Transverse colon (tissue), 4 donors: ENCODE measurements around the gene PDIK1L. TPM values are rescaled to one million over a fixed set of nuclear protein-coding genes. Genes with fewer than 3 reads are reported as not detected.
A peak's percentile ranks its signal among the peaks of the same experiment; 100 is the strongest.

Experiments
- DNase-seq: peaks from one replicate; pipeline ENCODE4 v3.0.0-alpha.2; 2019
- H3K27ac ChIP-seq, 4 donors: fragments of 200-600 bp; sonication (generic); 2 replicates each; pipeline ENCODE4 v1.5.1; 2016 to 2018; ENCODE audit warnings: inconsistent platforms in 4 of 4
- H3K27me3 ChIP-seq: fragments of 200-600 bp; sonication (generic); 2 replicates; pipeline ENCODE4 v1.5.1; 2017; ENCODE audit warnings: inconsistent platforms
- H3K36me3 ChIP-seq, 4 donors: fragments of 200-600 bp; sonication (generic); 2 replicates each; pipeline ENCODE4 v1.5.1; 2017 to 2019; ENCODE audit warnings: inconsistent platforms in 4 of 4
- H3K4me1 ChIP-seq, 4 donors: fragments of 200-600 bp; sonication (generic); 2 replicates each; pipeline ENCODE4 v1.5.1; 2017 to 2020; ENCODE audit warnings: inconsistent platforms in 4 of 4
- H3K4me3 ChIP-seq, 4 donors: fragments of 200-600 bp; sonication (generic); 1 replicate in 1 of 4; 2 replicates in 3 of 4; pipeline versions ENCODE4 v1.5.1 to v1.6.1; 2017 to 2019; ENCODE audit warnings: inconsistent platforms in 4 of 4
- H3K9me3 ChIP-seq, 2 donors: fragments of 200-600 bp; sonication (generic); 2 replicates each; pipeline ENCODE4 v1.5.1; 2017 to 2019; ENCODE audit warnings: inconsistent platforms in 2 of 2
- EP300 ChIP-seq: sonication (generic); formaldehyde crosslinking; IDR thresholded peaks from one replicate; pipeline ENCODE4 v1.6.1; 2017; ENCODE audit warnings: antibody characterized with exemption, low read depth
- POLR2A ChIP-seq: fragments of 450-650 bp; IDR thresholded peaks from one replicate; pipeline ENCODE4 v1.6.1; 2016; ENCODE audit warnings: antibody characterized with exemption, mild to moderate bottlenecking, moderate library complexity
- POLR2AphosphoS5 ChIP-seq, 3 donors: sonication (generic); formaldehyde crosslinking; IDR thresholded peaks; one replicate each; pipeline ENCODE4 v1.6.1; 2016; ENCODE audit warnings: antibody characterized with exemption in 3 of 3
- WGBS, 2 donors: methylation state at CpG; one replicate each; pipeline ENCODE4 v1.1.5; 2018; ENCODE audit warnings: low coverage in 1 of 2; 5-methylcytosine and 5-hydroxymethylcytosine counted together
- in situ Hi-C, 4 donors: fragments of 200-750 bp; cut with MboI; loops; one replicate each; pipeline versions ENCODE4 v1.15.0 to v1.15.1; 2017; ENCODE audit warnings: low sequenced_read_pairs in 3 of 4, low pct_ligation_motif_present in 1 of 4, low pct_unique_long_range_greater_than_20kb in 1 of 4
- intact Hi-C: fragments of 100-400 bp; cut with DNase I; formaldehyde crosslinking; loops from one replicate; pipeline ENCODE4 v1.15.1; 2023; ENCODE audit warnings: low total_unique reads
- total RNA-seq, 4 donors: library from RNA; depleted of rRNA; stranded (reverse); fragments of >200 nt; gene quantifications; one replicate each; pipeline ENCODE4 v1.1.0, GENCODE V29; 2016
- TF ChIP-seq, protein P1 (sequence below), 5 experiments: fragments of 200-600 bp in 3 of 5; fragments of 450-650 bp in 2 of 5; sonication (generic) in 3 of 5; IDR thresholded peaks; 1 replicate in 2 of 5; 2 replicates in 3 of 5; pipeline ENCODE4 v1.5.1; 2016 to 2017; ENCODE audit warnings: antibody characterized with exemption in 5 of 5, inconsistent platforms in 3 of 5, mild to moderate bottlenecking in 2 of 5, moderate library complexity in 1 of 5

The PDIK1L gene
- total RNA-seq, 4 donors from 2014 or later: 4.0 to 15.6 (median 9.8) TPM

DNA sequence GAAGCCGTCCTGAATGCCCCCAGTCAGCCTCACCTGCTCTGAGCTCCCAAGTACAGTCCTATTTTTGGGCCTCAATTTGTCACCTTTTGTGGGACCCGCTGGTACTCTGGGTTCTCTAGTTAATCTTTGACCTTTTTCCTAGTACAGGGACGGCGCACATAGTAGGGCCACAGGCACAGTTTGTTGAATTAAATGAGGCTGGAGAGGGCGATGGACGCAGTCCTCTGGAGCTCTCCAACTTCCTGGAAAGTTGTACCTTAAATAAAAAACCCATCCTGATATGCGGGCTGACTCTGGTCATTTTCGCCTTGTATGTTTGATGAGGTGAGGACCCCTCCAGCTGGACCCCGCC is 52.0 kb downstream of the PDIK1L start:
- WGBS, 2 donors: 0 to 40% methylated on average over 1 to 9 of the region's 9 CpGs
- Histone ChIP-seq H3K4me3 (peak overlapping the region in 3 of 4 donors; percentile 29 to 43 (median 38)), H3K9me3 (no peaks in the 10 kb centered on the region), H3K27me3 (peaks cover 29% of the 10 kb centered on the region), H3K4me1 (peaks cover 10 to 24% (median 19%) of the 10 kb centered on the region in 4 donors), H3K36me3 (no peaks in the 10 kb centered on the region), H3K27ac (no peak overlapping the region)
- in situ Hi-C loops (loop anchor here in 2 of 4 donors (25.0 kb wide), 1 partner anchor 126 kb away; the partner anchor contains the start of gene SLC30A2 (in 2 of the 2)), intact Hi-C loops (loop anchor here (1.0 kb wide), 1 partner anchor 59 kb away; no protein-coding TSS in a partner anchor)
- DNase-seq: no peak
- TF ChIP-seq, protein P1, sequence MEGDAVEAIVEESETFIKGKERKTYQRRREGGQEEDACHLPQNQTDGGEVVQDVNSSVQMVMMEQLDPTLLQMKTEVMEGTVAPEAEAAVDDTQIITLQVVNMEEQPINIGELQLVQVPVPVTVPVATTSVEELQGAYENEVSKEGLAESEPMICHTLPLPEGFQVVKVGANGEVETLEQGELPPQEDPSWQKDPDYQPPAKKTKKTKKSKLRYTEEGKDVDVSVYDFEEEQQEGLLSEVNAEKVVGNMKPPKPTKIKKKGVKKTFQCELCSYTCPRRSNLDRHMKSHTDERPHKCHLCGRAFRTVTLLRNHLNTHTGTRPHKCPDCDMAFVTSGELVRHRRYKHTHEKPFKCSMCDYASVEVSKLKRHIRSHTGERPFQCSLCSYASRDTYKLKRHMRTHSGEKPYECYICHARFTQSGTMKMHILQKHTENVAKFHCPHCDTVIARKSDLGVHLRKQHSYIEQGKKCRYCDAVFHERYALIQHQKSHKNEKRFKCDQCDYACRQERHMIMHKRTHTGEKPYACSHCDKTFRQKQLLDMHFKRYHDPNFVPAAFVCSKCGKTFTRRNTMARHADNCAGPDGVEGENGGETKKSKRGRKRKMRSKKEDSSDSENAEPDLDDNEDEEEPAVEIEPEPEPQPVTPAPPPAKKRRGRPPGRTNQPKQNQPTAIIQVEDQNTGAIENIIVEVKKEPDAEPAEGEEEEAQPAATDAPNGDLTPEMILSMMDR (IDR thresholded peaks at IDR 0.05): no peak
- TF ChIP-seq EP300 (no peak), POLR2AphosphoS5 (IDR thresholded peaks at IDR 0.05) (no peak), POLR2A (no peak)

DNA sequence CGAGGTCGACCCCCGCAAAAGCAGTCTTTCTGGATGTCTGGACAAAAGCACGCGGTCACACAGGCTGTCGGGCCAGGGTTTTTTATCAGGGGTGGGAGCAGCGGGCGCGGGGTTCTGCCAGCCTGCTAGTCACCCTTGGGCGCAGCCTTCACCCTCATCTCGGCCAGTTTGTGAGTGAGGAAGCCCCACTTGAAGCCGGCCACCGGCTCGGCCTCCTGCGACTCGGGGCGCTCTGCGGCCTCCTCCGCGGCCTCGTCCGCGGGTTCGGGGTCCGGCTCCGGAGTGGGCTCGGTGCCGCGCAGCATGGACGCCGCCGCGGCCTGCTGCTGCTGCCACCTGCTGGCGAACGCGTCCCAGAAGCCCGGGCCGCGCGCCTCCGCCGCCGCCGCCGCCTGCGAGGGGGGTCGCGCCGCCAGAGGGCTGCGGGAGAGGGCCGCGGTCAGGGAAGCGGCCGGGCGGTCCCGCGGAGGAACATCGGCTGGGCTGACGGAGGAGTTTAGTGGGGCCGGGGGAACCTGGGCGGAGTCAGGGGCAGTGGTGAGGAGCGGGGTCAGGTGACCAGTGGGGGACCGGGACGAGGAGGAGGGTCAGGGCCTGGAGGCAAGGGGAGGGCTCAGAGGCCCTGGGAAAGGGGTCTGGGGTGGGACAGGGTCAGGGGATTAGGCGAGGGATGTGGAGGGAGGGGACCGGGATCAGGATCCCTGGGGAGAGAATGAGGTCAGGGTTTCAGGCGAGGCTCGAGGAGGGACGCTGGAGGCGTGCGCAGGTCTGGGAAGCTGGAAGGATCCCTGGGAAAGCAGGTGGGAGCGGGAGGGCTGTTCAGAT is 52.6 kb downstream of the PDIK1L start:
- H3K4me3 ChIP-seq: peak overlapping the region; percentile 18 to 43 (median 34)
- TF ChIP-seq, protein P1 (IDR thresholded peaks at IDR 0.05): peak in 4 of 5 experiments; percentile 22 to 70 (median 62)
- TF ChIP-seq POLR2A: no peak
- H3K36me3 ChIP-seq: no peaks in the 10 kb centered on the region
- peaks cover 10 to 26% (median 19%) of the 10 kb centered on the region in 4 donors for H3K4me1 ChIP-seq
- no peaks in the 10 kb centered on the region for H3K9me3 ChIP-seq
- peak overlapping the region; percentile 10 to 48 (median 34) for H3K27ac ChIP-seq
- intact Hi-C loops: loop anchor here (1.0 kb wide), 1 partner anchor 60 kb away; no protein-coding TSS in a partner anchor
- peak; percentile 28 for DNase-seq
- in situ Hi-C loops: loop anchor here in 2 of 4 donors (25.0 kb wide), 1 partner anchor 127 kb away; the partner anchor contains the start of gene SLC30A2 (in 2 of the 2)
- 14 to 47% methylated on average over 7 to 43 of the region's 72 CpGs for WGBS, 2 donors
- peaks cover 29% of the 10 kb centered on the region for H3K27me3 ChIP-seq

DNA sequence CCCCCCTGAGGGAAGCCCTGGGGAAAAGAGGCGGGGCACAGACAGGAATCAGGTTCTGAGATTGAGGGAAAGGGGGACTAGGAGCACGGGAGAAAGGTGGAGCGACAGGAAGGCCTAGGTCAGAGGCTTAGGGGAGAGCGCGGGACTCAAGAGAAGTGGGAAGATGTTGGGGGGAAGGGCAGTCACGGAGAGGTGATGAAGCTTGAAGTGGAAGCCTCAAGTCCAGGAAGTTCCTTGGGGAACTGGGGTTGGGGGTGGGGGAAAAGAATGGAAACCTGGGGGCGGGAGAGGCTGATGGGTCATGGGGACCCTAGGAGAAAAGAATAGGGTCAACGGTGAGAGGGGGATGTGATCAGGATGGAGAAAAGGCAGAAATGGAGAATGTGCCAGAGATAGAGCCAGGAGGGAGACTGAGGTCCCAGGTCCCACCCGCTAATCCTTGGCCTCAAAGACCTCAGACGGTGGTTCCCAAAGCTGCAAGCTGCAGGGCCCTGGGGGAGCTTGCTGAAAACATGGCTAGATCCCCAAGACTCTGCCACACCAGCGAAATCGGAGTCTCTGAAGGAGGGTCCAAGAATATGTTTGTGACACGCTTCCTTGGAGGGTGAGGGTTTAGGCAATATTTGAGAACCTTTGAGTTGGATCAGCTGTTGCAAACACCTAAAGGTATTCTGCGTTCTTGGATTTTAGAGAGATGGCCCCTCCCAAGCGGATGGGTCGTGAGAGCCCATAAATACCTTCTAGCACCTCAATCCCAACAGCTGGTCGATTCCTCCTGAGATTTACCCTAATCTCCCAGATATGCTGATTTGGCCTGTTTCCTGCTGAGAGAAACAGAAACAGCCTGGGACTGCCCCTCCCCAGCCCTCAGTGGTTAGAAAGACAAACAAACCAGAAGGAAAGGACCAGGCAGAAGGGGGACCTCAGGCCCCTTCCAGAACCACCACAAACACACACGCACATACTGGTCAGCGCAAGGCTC is 53.5 kb downstream of the PDIK1L start:
- Histone ChIP-seq H3K27ac (peak overlapping the region in 2 of 4 donors; percentile 32 to 48), H3K4me3 (peak overlapping the region in 1 of 4 donors; percentile 43), H3K9me3 (no peaks in the 10 kb centered on the region), H3K27me3 (peaks cover 29% of the 10 kb centered on the region), H3K36me3 (no peaks in the 10 kb centered on the region), H3K4me1 (peaks cover 10 to 29% (median 23%) of the 10 kb centered on the region in 4 donors)
- intact Hi-C loops (loop anchor here (1.0 kb wide), 1 partner anchor 61 kb away; no protein-coding TSS in a partner anchor), in situ Hi-C loops (loop anchor here in 2 of 4 donors (25.0 kb wide), 1 partner anchor 128 kb away; the partner anchor contains the start of gene SLC30A2 (in 2 of the 2))
- TF ChIP-seq POLR2A (no peak), EP300 (no peak), POLR2AphosphoS5 (IDR thresholded peaks at IDR 0.05) (no peak)
- TF ChIP-seq, protein P1 (IDR thresholded peaks at IDR 0.05): no peak
- no peak for DNase-seq
- 53 to 69% methylated on average over 10 to 19 of the region's 19 CpGs for WGBS, 2 donors
